Kidney tubule cell (primary cell): ENCODE data around the gene RIMOC1.
A peak's percentile ranks its signal among the peaks of the same experiment; 100 is the strongest.
"Not testable (repeated sequence)": the region's sequence is repeated elsewhere in the genome, so short reads cannot be mapped to it uniquely, and the experiment has no call there.

ENCODE experiments used
- DNase-seq: peaks from one replicate; pipeline ENCODE4 v3.0.0-alpha.2; 2018; ENCODE audit warnings: low spot score

The RIMOC1 gene

GRCh38 chr5:41891066-41891707 is 13.0 kb upstream of the RIMOC1 start:
- DNase-seq = no peak

GRCh38 chr5:41892031-41892430 is 12.1 kb upstream of the RIMOC1 start:
- no peak for DNase-seq

GRCh38 chr5:41893074-41893851 is 10.9 kb upstream of the RIMOC1 start:
- DNase-seq = no peak

GRCh38 chr5:41896230-41896629 is 7.9 kb upstream of the RIMOC1 start:
- DNase-seq = no peak

- DNase-seq = no peak
Observed at GRCh38 chr5:41903382-41903891, 707 bp upstream of the RIMOC1 start.

- no peak for DNase-seq
Observed at GRCh38 chr5:41906151-41906550, 2.0 kb downstream of the RIMOC1 start.

- peak; percentile 68 for DNase-seq
Observed at GRCh38 chr5:41908374-41909079, 4.4 kb downstream of the RIMOC1 start.

- DNase-seq = no peak
Observed at GRCh38 chr5:41918105-41918504, 14.0 kb downstream of the RIMOC1 start.

- no peak for DNase-seq
Observed at GRCh38 chr5:41921166-41921565, 17.0 kb downstream of the RIMOC1 start.

- DNase-seq = peak; percentile 57
Observed at GRCh38 chr5:41921874-41922273, 17.7 kb downstream of the RIMOC1 start.

GRCh38 chr5:41924526-41924871 is 20.4 kb downstream of the RIMOC1 start:
- DNase-seq = no peak

GRCh38 chr5:41924872-41925554 is 20.9 kb downstream of the RIMOC1 start, which contains the start of gene FBXO4:
Gene FBXO4 (plus strand): TSS chr5:41925281. CDS start chr5:41925310, 29 bp downstream.
- DNase-seq = peak; percentile 91

GRCh38 chr5:41925555-41925951 is 21.4 kb downstream of the RIMOC1 start:
- peak; percentile 58 for DNase-seq

- no peak for DNase-seq
Observed at GRCh38 chr5:41927604-41928003, 23.5 kb downstream of the RIMOC1 start.

- no peak for DNase-seq
Observed at GRCh38 chr5:41929035-41929434, 24.9 kb downstream of the RIMOC1 start.

GRCh38 chr5:41932770-41933169 is 28.6 kb downstream of the RIMOC1 start:
- peak; percentile 62 for DNase-seq

- no peak for DNase-seq
Observed at GRCh38 chr5:41935544-41935943, 31.4 kb downstream of the RIMOC1 start.

- peak; percentile 13 for DNase-seq
Observed at GRCh38 chr5:41940641-41941040, 36.5 kb downstream of the RIMOC1 start.

- not testable (repeated sequence) for DNase-seq
Observed at GRCh38 chr5:41945332-41945955, 41.3 kb downstream of the RIMOC1 start.

GRCh38 chr5:41951224-41951623 is 47.1 kb downstream of the RIMOC1 start:
- no peak for DNase-seq
